ENCODE results near the gene UQCC2. TPM values are rescaled to one million over a fixed set of nuclear protein-coding genes. Genes with fewer than 3 reads are reported as not detected.

The UQCC2 gene
- total RNA-seq, 1 donor from 2014 or later, result 68.9 TPM

DNA sequence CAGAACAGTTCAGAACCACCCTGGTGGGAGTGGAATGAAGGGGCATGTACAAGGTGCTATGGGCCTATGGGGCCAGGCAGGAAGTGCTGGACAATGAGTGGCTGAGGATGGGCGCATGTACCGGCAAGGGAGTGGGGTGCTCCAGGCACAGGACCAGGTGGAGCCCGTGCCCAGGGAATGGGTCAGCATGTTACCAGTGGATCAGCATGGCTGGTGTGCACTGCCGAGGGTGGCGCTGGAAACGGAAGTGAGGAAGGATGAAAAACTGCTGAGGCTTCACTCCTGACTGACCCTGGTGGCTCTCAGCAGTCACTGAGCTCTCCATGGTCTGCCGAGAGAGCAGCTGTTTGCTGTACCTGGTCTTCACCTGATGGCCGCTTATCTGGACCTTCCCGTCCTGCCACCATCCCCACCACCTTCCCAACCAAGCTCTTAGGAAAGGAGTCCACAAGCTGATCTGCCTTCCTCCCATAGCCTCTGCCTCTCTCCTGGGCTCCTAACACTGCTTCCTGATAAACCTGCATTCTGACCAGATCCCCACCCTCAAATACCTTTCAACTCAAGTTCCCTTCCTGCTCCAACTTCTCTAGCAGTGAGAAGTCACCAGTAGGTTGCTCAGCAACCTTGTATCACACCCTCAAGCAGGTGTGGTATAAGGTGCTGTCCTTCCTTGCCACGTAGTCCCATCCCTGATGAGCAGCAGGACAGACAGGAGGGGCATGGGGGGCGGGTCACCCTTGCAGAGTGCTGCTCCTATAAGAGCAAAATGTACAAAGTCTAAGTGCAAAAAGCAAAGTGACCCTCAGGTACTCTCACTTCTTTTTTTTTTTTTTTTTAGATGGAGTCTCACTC is 7.1 kb downstream of the UQCC2 start:
- no peak overlapping the region for H3K27ac Mint-ChIP-seq (ENCODE audit: unreplicated experiment)
- H3K4me3 Mint-ChIP-seq (ENCODE audit: unreplicated experiment), result no peak overlapping the region
- H3K4me1 Mint-ChIP-seq (ENCODE audit: unreplicated experiment), result peaks cover 14% of the 10 kb centered on the region
- no peaks in the 10 kb centered on the region for H3K27me3 Mint-ChIP-seq (ENCODE audit: unreplicated experiment)
- DNase-seq (ENCODE audit: extremely low spot score, unreplicated experiment), result no peak
- H3K36me3 Mint-ChIP-seq (ENCODE audit: unreplicated experiment), result peaks cover 13% of the 10 kb centered on the region
- H3K9me3 Mint-ChIP-seq (ENCODE audit: unreplicated experiment), result no peaks in the 10 kb centered on the region
- TF ChIP-seq, protein P1, sequence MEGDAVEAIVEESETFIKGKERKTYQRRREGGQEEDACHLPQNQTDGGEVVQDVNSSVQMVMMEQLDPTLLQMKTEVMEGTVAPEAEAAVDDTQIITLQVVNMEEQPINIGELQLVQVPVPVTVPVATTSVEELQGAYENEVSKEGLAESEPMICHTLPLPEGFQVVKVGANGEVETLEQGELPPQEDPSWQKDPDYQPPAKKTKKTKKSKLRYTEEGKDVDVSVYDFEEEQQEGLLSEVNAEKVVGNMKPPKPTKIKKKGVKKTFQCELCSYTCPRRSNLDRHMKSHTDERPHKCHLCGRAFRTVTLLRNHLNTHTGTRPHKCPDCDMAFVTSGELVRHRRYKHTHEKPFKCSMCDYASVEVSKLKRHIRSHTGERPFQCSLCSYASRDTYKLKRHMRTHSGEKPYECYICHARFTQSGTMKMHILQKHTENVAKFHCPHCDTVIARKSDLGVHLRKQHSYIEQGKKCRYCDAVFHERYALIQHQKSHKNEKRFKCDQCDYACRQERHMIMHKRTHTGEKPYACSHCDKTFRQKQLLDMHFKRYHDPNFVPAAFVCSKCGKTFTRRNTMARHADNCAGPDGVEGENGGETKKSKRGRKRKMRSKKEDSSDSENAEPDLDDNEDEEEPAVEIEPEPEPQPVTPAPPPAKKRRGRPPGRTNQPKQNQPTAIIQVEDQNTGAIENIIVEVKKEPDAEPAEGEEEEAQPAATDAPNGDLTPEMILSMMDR (IDR thresholded peaks at IDR 0.05), result no peak

DNA sequence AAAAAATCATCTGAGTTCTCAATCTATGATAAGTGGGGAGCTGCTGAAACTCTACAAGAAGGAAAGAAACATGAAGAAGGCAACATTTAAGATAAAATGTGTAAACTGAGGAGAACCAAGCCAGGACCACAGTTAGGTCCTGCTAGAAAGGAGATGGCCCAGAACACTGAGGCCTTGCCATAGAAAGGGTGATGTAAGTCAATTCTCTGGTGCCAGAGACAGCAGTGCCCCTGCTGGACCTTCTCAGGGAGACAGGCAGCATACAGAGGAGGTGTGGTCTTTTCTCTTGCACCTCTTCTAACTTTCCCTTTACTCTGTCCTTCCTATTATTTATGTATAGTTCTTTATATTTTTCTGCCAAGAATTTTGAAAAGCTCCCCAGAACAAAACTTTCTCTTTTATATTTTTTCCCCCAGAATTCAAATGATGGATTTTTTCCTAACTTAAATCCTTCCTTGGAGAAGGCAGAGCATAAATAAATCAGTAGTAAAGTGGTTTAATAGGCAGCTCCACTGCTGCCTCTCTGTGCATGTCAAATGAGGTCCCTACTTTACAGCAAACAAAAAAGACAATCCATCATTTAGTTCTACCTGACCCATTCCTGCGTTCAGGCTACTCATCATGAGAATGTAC is 9.0 kb downstream of the UQCC2 start:
- Mint-ChIP-seq H3K4me1 (ENCODE audit: unreplicated experiment) (peaks cover 13% of the 10 kb centered on the region), H3K4me3 (ENCODE audit: unreplicated experiment) (no peak overlapping the region), H3K27ac (ENCODE audit: unreplicated experiment) (no peak overlapping the region), H3K27me3 (ENCODE audit: unreplicated experiment) (no peaks in the 10 kb centered on the region), H3K9me3 (ENCODE audit: unreplicated experiment) (no peaks in the 10 kb centered on the region), H3K36me3 (ENCODE audit: unreplicated experiment) (peaks cover 7% of the 10 kb centered on the region)
- TF ChIP-seq, protein P1 (IDR thresholded peaks at IDR 0.05), result peak; percentile 68
- DNase-seq (ENCODE audit: extremely low spot score, unreplicated experiment), result no peak

DNA sequence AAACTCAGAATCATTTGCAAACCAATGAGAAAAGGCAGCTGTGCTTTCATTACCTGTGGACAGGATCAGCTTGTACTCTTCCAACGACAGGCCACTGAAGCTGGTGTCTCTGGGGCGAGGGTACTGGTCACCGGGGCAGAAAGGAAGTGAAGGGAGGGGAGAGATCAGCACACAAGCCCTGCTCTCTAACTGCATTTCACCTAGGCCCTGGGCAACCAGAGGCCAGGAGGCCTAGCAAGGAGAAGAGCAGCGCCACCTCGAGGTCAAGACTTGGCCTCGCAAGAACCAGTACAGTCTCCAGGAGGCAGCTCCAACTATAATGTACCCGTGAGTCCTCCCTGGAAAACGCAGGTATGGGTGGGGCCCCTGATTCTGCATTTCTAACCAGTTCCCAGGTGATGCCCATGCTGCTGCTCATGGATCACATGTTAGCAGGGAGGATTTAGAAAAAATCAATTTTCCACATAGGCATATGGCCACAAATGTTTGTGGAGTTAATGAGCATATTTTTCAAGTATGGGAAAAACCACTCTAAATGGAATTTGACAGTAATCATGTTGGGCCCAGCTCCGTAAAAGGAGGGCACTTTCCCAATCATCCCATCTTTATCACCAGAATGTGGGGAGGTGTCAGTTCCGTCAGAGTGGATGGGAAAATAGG is 11.0 kb downstream of the UQCC2 start:
- TF ChIP-seq, protein P1 (IDR thresholded peaks at IDR 0.05), result peak; percentile 81
- Mint-ChIP-seq H3K4me1 (ENCODE audit: unreplicated experiment) (peaks cover 29% of the 10 kb centered on the region), H3K27ac (ENCODE audit: unreplicated experiment) (no peak overlapping the region), H3K36me3 (ENCODE audit: unreplicated experiment) (peaks cover 14% of the 10 kb centered on the region), H3K4me3 (ENCODE audit: unreplicated experiment) (no peak overlapping the region), H3K9me3 (ENCODE audit: unreplicated experiment) (no peaks in the 10 kb centered on the region), H3K27me3 (ENCODE audit: unreplicated experiment) (no peaks in the 10 kb centered on the region)
- no peak for DNase-seq (ENCODE audit: extremely low spot score, unreplicated experiment)

DNA sequence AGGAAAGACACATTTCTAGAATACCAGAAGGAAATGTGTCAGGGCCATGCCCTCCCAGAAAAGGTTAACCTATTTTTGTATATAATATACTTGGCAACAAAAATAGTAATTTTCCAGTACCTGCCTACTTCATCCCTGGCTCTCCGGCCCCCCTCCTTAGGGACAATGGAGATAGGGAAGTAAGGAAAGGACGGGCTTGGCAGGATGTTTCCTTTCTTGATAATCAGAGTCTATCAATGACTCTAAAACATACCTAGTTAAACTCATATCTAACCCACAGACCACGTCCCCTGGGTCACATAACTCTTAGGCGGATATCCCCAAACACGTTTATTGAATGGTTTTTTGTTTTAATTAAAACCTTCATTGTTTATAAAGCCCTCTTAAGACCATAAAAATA is 11.8 kb downstream of the UQCC2 start:
- Mint-ChIP-seq H3K4me3 (ENCODE audit: unreplicated experiment) (no peak overlapping the region), H3K27ac (ENCODE audit: unreplicated experiment) (no peak overlapping the region), H3K36me3 (ENCODE audit: unreplicated experiment) (peaks cover 14% of the 10 kb centered on the region), H3K4me1 (ENCODE audit: unreplicated experiment) (peaks cover 36% of the 10 kb centered on the region), H3K9me3 (ENCODE audit: unreplicated experiment) (no peaks in the 10 kb centered on the region), H3K27me3 (ENCODE audit: unreplicated experiment) (no peaks in the 10 kb centered on the region)
- no peak for DNase-seq (ENCODE audit: extremely low spot score, unreplicated experiment)
- TF ChIP-seq, protein P1 (IDR thresholded peaks at IDR 0.05), result no peak

DNA sequence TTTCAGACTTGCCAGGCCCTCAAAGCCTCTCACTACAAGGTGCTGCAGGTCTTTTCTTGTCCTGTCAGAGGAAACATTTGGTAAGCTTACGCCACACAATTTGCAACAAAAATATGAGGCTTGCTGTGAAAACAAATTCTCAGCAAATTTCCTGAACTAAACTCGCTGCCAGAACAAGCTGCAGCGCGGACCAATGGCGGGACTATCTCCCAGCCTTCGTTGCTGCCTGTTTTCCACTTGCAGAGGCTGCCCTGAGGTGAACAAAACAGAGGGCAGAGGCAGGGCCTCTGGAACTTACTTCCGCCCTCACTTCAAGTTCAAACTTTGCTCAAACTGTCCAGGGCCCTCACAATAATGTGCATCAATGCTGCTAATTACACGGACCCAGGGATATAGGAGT is 12.4 kb downstream of the UQCC2 start:
- TF ChIP-seq, protein P1 (IDR thresholded peaks at IDR 0.05), result no peak
- H3K27me3 Mint-ChIP-seq (ENCODE audit: unreplicated experiment), result no peaks in the 10 kb centered on the region
- H3K36me3 Mint-ChIP-seq (ENCODE audit: unreplicated experiment), result peaks cover 12% of the 10 kb centered on the region
- H3K4me1 Mint-ChIP-seq (ENCODE audit: unreplicated experiment), result peaks cover 42% of the 10 kb centered on the region
- H3K9me3 Mint-ChIP-seq (ENCODE audit: unreplicated experiment), result no peaks in the 10 kb centered on the region
- H3K27ac Mint-ChIP-seq (ENCODE audit: unreplicated experiment), result no peak overlapping the region
- no peak overlapping the region for H3K4me3 Mint-ChIP-seq (ENCODE audit: unreplicated experiment)
- no peak for DNase-seq (ENCODE audit: extremely low spot score, unreplicated experiment)
